ENCODE measurements around the gene LTN1.

DNA sequence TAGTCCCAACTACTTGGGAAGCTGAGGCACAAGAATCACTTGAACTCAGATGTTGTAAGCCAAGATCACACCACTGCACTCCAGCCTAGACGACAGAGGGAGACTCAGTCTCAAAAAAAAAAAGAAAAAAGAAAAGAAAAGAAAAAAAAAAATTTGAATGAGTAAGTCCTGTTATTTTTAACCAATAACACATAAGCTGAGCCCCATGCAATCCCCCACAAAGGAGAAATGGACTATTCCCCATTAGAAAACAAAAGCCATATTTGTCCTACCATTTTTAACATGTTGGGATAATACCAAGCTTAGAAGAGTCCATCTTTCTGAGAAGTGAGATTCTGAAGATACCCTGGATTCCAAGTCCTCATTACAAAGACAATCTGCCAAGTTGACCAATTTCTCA is 32.4 kb downstream of the LTN1 start:
- no peak for TF ChIP-seq POLR2A (IDR thresholded peaks at IDR 0.05)
- TF ChIP-seq, protein P1, sequence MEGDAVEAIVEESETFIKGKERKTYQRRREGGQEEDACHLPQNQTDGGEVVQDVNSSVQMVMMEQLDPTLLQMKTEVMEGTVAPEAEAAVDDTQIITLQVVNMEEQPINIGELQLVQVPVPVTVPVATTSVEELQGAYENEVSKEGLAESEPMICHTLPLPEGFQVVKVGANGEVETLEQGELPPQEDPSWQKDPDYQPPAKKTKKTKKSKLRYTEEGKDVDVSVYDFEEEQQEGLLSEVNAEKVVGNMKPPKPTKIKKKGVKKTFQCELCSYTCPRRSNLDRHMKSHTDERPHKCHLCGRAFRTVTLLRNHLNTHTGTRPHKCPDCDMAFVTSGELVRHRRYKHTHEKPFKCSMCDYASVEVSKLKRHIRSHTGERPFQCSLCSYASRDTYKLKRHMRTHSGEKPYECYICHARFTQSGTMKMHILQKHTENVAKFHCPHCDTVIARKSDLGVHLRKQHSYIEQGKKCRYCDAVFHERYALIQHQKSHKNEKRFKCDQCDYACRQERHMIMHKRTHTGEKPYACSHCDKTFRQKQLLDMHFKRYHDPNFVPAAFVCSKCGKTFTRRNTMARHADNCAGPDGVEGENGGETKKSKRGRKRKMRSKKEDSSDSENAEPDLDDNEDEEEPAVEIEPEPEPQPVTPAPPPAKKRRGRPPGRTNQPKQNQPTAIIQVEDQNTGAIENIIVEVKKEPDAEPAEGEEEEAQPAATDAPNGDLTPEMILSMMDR (IDR thresholded peaks at IDR 0.05), result no peak
